Measurements from ENCODE around the gene DUSP11.

DNA sequence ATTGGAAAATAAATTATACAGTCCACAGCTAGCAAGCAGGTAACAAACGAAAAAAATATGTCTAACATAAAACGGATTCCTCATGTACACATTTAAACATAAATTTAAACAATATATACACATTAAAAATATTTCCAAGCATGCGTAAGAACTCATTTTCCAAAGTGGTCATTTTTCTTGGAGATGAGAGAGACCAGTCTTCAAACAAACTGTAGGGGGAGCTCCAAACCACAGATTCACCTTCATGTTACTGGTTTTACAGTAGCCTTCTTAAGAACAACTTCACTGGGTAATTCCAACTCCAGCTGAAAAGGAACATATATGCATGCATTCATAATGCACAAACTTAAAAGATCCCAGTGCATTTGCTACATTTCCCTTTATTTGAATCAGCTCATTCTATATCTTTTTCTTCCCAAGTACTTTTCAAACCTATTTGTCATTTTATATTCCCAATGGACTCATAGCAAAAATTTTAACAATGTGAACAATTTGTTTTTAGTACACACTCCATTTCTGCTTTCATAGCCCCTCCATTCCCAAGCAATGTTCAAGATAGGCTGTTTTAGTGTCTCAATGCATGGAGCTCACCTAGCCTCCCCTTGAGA is 44.1 kb upstream of the DUSP11 start:
- TF ChIP-seq CTCF (IDR thresholded peaks at IDR 0.05; ENCODE audit: low read depth, low read length, poor library complexity, severe bottlenecking): peak; percentile 68
- TF ChIP-seq EZH2phosphoT487 (IDR thresholded peaks at IDR 0.05; ENCODE audit: borderline replicate concordance, low read length): no peak

All from DOHH2 (cell line).